HepG2 (cell line): ENCODE data around the gene KANSL3. TPM values are rescaled to one million over a fixed set of nuclear protein-coding genes. Genes with fewer than 3 reads are reported as not detected.

Experiments used
- BRF2 ChIP-seq: sonication (generic); formaldehyde crosslinking; IDR thresholded peaks from 2 replicates; pipeline ENCODE4 v1.8.1; 2022; ENCODE audit warnings: mild to moderate bottlenecking, missing genetic modification reagents
- CREBL2 ChIP-seq: sonication (generic); formaldehyde crosslinking; IDR thresholded peaks from 2 replicates; pipeline ENCODE4 v1.8.1; 2023; ENCODE audit warnings: missing genetic modification reagents, mild to moderate bottlenecking, borderline replicate concordance
- DDIT3 ChIP-seq: sonication (generic); formaldehyde crosslinking; IDR thresholded peaks from 2 replicates; pipeline ENCODE4 v1.4.0; 2020; ENCODE audit warnings: mild to moderate bottlenecking, missing genetic modification reagents
- DMAP1 ChIP-seq: IDR thresholded peaks from 2 replicates; pipeline ENCODE4 v1.6.1; 2016
- FOXA3 ChIP-seq: IDR thresholded peaks from 2 replicates; pipeline ENCODE4 v1.6.1; 2016; ENCODE audit warnings: missing genetic modification reagents, missing compliant biosample characterization
- GATAD1 ChIP-seq: IDR thresholded peaks from 2 replicates; pipeline ENCODE4 v1.6.1; 2016; ENCODE audit warnings: missing genetic modification reagents, missing compliant biosample characterization
- HMGXB3 ChIP-seq: sonication (generic); formaldehyde crosslinking; IDR thresholded peaks from 2 replicates; pipeline ENCODE4 v1.4.0; 2020; ENCODE audit warnings: missing genetic modification reagents, borderline replicate concordance
- KLF6 ChIP-seq: IDR thresholded peaks from 2 replicates; pipeline ENCODE4 v1.8.0; 2016; ENCODE audit warnings: missing biosample characterization, missing genetic modification reagents
- PAF1 ChIP-seq: IDR thresholded peaks from 2 replicates; pipeline ENCODE4 v1.6.1; 2016; ENCODE audit warnings: missing genetic modification reagents, missing compliant biosample characterization
- POLR2G ChIP-seq: fragments of 200-400 bp; formaldehyde crosslinking; IDR thresholded peaks from 2 replicates; pipeline ENCODE4 v1.6.1; 2018; ENCODE audit warnings: mild to moderate bottlenecking, low read depth, low read length, moderate library complexity
- STAT6 ChIP-seq: sonication (generic); formaldehyde crosslinking; IDR thresholded peaks from 2 replicates; pipeline ENCODE4 v1.4.0; 2020; ENCODE audit warnings: missing genetic modification reagents, mild to moderate bottlenecking, borderline replicate concordance
- SUZ12 ChIP-seq: fragments of 150-350 bp; IDR thresholded peaks from 2 replicates; pipeline ENCODE4 v1.6.1; 2014; ENCODE audit warnings: low read depth, low read length
- ZHX1 ChIP-seq: sonication (generic); formaldehyde crosslinking; IDR thresholded peaks from 2 replicates; pipeline ENCODE4 v1.8.1; 2022; ENCODE audit warnings: low read depth, mild to moderate bottlenecking, missing genetic modification reagents
- ZNF10 ChIP-seq: sonication (generic); formaldehyde crosslinking; IDR thresholded peaks from 2 replicates; pipeline ENCODE4 v1.4.0; 2020; ENCODE audit warnings: mild to moderate bottlenecking, low read depth, missing genetic modification reagents, borderline replicate concordance
- ZNF205 ChIP-seq: IDR thresholded peaks from 2 replicates; pipeline ENCODE4 v1.6.1; 2018; ENCODE audit warnings: missing biosample characterization, missing genetic modification reagents
- ZNF234 ChIP-seq: sonication (generic); formaldehyde crosslinking; conservative IDR thresholded peaks from 2 replicates; pipeline ENCODE4 v1.5.1; 2020; ENCODE audit warnings: mild to moderate bottlenecking, missing genetic modification reagents
- ZNF337 ChIP-seq: sonication (generic); formaldehyde crosslinking; IDR thresholded peaks from 2 replicates; pipeline ENCODE4 v1.5.1; 2020; ENCODE audit warnings: missing genetic modification reagents, low read depth, mild to moderate bottlenecking, borderline replicate concordance
- polyA plus RNA-seq, 8 experiments: library from polyadenylated mRNA; depleted of rRNA in 3 of 8; stranded (reverse) in 7 of 8; unstranded in 1 of 8; fragments of >200 nt; fragmentation: Illumina TruSeq in 4 of 8; extraction: Trizol in 4 of 8; gene quantifications; 2 replicates each; pipeline versions ENCODE4 v1.2.1 to v1.2.3, GENCODE V29; 2011 to 2016; ENCODE audit warnings: low read depth in 4 of 8, missing spikeins in 1 of 8, mixed read lengths in 1 of 8; ENCODE audit not compliant: insufficient read depth in 1 of 8
- total RNA-seq, 5 experiments: library from RNA; depleted of rRNA; stranded (reverse); fragments of >200 nt; fragmentation: Illumina TruSeq; extraction: Trizol; gene quantifications; 2 replicates each; pipeline ENCODE4 v1.2.3, GENCODE V29; 2016; ENCODE audit warnings: low read depth in 1 of 5

Gene KANSL3
- total and polyA plus RNA-seq, 2 of the 13 experiments (the other 11 are each of a cell fraction or from before 2014, with no cell fraction given), result 20.8 to 37.3 TPM

GRCh38 chr2:96554293-96555145 lies 83.6 kb downstream of the KANSL3 start (continued):
- no peak for TF ChIP-seq FOXA3 (CRISPR knock-in tag)
- TF ChIP-seq ZNF337 (CRISPR knock-in tag), result no peak
- TF ChIP-seq SUZ12, result no peak
- no peak for TF ChIP-seq BRF2 (CRISPR knock-in tag)
- no peak for TF ChIP-seq DDIT3
- TF ChIP-seq STAT6, result no peak
- TF ChIP-seq ZHX1 (CRISPR knock-in tag), result 0 out of 2 replicates have a peak, but pooled peaks have one; percentile 42
- TF ChIP-seq PAF1 (CRISPR knock-in tag), result no peak
- no peak for TF ChIP-seq HMGXB3 (CRISPR knock-in tag)
- 0 out of 2 replicates have a peak, but pooled peaks have one; percentile 18 for TF ChIP-seq DMAP1 (CRISPR knock-in tag)
- TF ChIP-seq POLR2G, result no peak
- no peak for TF ChIP-seq ZNF234 (CRISPR knock-in tag)
- TF ChIP-seq ZNF205 (CRISPR knock-in tag), result peak; percentile 63; the same call in 1 of the 2 replicates
- TF ChIP-seq CREBL2 (CRISPR knock-in tag), result no peak
- no peak for TF ChIP-seq KLF6 (CRISPR knock-in tag)
- no peak for TF ChIP-seq ZNF10 (CRISPR knock-in tag)
- 0 out of 2 replicates have a peak, but pooled peaks have one; percentile 15 for TF ChIP-seq GATAD1 (CRISPR knock-in tag)
